NOMO-1 treated with DMSO at 0.1 percent for 48 hours (cell line): ENCODE data around the gene ANKFN1.

ENCODE experiments used
- DNase-seq: peaks from one replicate; lab custom pipeline; 2025; ENCODE audit not compliant: unreplicated experiment; lab: John Stamatoyannopoulos, UW

ANKFN1 gene

GRCh38 chr17:56146534-56146933 lies 6.7 kb upstream of the ANKFN1 start:
- DNase-seq: no peak

- no peak for DNase-seq
These were observed 4.9 kb upstream of the ANKFN1 start for GRCh38 chr17:56148333-56148732.

- no peak for DNase-seq
These were observed 3.8 kb upstream of the ANKFN1 start for GRCh38 chr17:56149266-56150036.

GRCh38 chr17:56150649-56151048 lies 2.6 kb upstream of the ANKFN1 start:
- DNase-seq: no peak

- no peak for DNase-seq
These were observed 4.6 kb downstream of the ANKFN1 start for GRCh38 chr17:56157845-56158244.

GRCh38 chr17:56158344-56158743 lies 5.1 kb downstream of the ANKFN1 start:
- peak; percentile 5 for DNase-seq

- peak; percentile 29 for DNase-seq
These were observed 5.9 kb downstream of the ANKFN1 start for GRCh38 chr17:56158915-56159825.

- no peak for DNase-seq
These were observed 6.6 kb downstream of the ANKFN1 start for GRCh38 chr17:56159826-56160380.

- DNase-seq: no peak
These were observed 7.1 kb downstream of the ANKFN1 start for GRCh38 chr17:56160422-56160821.

- DNase-seq: no peak
These were observed 11.9 kb downstream of the ANKFN1 start for GRCh38 chr17:56165072-56165641.

- no peak for DNase-seq
These were observed 14.2 kb downstream of the ANKFN1 start for GRCh38 chr17:56167491-56167890.

- no peak for DNase-seq
These were observed 16.3 kb downstream of the ANKFN1 start for GRCh38 chr17:56169621-56170020.

- no peak for DNase-seq
These were observed 18.1 kb downstream of the ANKFN1 start for GRCh38 chr17:56171186-56171959.

GRCh38 chr17:56172517-56172982 lies 19.3 kb downstream of the ANKFN1 start:
- no peak for DNase-seq

GRCh38 chr17:56173026-56173425 lies 19.8 kb downstream of the ANKFN1 start:
- DNase-seq: no peak

- no peak for DNase-seq
These were observed 20.9 kb downstream of the ANKFN1 start for GRCh38 chr17:56173958-56174835.

GRCh38 chr17:56175299-56175955 lies 22.2 kb downstream of the ANKFN1 start:
- no peak for DNase-seq

GRCh38 chr17:56176091-56176490 lies 22.8 kb downstream of the ANKFN1 start:
- no peak for DNase-seq

- DNase-seq: no peak
These were observed 24.1 kb downstream of the ANKFN1 start for GRCh38 chr17:56177361-56177760.
